Measurements from ENCODE around the gene CHCHD10.

CHCHD10 gene

DNA sequence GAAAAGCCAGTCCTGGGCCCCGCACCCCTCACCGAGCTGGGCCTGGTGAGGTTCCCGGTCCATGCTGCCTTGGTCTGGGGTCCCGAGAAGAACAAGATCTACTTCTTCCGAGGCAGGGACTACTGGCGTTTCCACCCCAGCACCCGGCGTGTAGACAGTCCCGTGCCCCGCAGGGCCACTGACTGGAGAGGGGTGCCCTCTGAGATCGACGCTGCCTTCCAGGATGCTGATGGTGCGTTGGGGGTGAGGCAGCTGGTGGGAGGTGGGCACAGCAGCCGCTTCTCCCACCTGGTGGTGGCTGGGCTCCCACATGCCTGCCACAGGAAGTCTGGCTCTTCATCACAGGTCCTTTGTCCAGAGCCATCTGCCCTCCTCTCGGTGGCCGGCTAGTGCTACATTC lies 14.5 kb upstream of the CHCHD10 start:
- no peak for DNase-seq (ENCODE audit: low spot score)
- peak overlapping the region; percentile 81 for H3K27ac ChIP-seq
- TF ChIP-seq, protein P1, sequence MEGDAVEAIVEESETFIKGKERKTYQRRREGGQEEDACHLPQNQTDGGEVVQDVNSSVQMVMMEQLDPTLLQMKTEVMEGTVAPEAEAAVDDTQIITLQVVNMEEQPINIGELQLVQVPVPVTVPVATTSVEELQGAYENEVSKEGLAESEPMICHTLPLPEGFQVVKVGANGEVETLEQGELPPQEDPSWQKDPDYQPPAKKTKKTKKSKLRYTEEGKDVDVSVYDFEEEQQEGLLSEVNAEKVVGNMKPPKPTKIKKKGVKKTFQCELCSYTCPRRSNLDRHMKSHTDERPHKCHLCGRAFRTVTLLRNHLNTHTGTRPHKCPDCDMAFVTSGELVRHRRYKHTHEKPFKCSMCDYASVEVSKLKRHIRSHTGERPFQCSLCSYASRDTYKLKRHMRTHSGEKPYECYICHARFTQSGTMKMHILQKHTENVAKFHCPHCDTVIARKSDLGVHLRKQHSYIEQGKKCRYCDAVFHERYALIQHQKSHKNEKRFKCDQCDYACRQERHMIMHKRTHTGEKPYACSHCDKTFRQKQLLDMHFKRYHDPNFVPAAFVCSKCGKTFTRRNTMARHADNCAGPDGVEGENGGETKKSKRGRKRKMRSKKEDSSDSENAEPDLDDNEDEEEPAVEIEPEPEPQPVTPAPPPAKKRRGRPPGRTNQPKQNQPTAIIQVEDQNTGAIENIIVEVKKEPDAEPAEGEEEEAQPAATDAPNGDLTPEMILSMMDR (conservative IDR thresholded peaks at IDR 0.05; ENCODE audit: low read depth) = no peak
- POLR2A ChIA-PET (ENCODE audit: low non-redundant PET) = no interaction called here
- CTCF ChIA-PET = no interaction called here

DNA sequence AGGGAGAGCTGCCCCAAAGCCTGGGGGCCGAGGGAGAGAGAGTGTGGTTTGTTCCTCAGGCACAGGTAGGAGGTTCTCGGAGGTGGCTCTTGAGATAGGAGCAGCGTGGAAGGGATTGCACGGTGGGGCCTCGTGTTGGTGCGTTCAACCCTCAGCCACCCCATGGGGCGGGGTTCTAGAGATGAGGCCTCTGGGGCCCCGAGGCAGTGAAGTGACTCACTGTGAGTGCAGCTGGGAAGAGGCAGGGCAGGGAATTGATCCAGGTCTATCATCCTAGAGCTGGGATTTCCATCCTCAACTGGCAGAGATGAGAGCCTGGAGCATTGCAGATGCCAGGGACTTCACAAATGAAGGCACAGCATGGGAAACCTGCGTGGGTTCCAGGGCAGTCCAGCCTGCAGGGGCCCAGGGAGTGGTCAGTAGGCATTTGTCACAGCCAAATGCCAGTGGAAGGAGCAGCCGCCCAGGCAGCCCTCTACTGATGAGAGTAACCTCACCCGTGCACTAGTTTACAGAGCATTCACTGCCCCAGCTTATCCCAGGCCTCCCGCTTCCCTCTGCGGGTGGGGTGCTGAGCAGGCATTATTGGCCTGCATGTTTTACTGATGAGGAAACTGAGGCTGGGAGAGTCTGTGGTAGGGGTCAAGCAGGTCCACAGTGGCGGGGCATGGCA lies 13.9 kb upstream of the CHCHD10 start:
- ChIA-PET CTCF (interaction anchor here (0.8 kb wide), 1 partner anchor 68 kb away, joined by 3 read pairs; no protein-coding TSS in a partner anchor), POLR2A (ENCODE audit: low non-redundant PET) (no interaction called here)

GRCh38 chr22:23781065-23781464 lies 13.3 kb upstream of the CHCHD10 start:
- DNase-seq (ENCODE audit: low spot score) = no peak
- TF ChIP-seq, protein P1 (conservative IDR thresholded peaks at IDR 0.05; ENCODE audit: low read depth) = no peak
- peak overlapping the region; percentile 81 for H3K27ac ChIP-seq
- POLR2A ChIA-PET (ENCODE audit: low non-redundant PET) = no interaction called here
- CTCF ChIA-PET = interaction anchor here (0.8 kb wide), 1 partner anchor 69 kb away, joined by 3 read pairs; no protein-coding TSS in a partner anchor

More for the DNA sequence above, 13.9 kb upstream of the CHCHD10 start:
- H3K27ac ChIP-seq = peak overlapping the region; percentile 81
- DNase-seq (ENCODE audit: low spot score) = peak; percentile 80
- TF ChIP-seq, protein P1 (conservative IDR thresholded peaks at IDR 0.05; ENCODE audit: low read depth) = no peak

- H3K27ac ChIP-seq = peak overlapping the region; percentile 81; the same call in 1 of the 2 replicates
- CTCF ChIA-PET = no interaction called here
- POLR2A ChIA-PET (ENCODE audit: low non-redundant PET) = no interaction called here
- TF ChIP-seq, protein P1 (conservative IDR thresholded peaks at IDR 0.05; ENCODE audit: low read depth) = no peak
- no peak for DNase-seq (ENCODE audit: low spot score)
These were observed 12.5 kb upstream of the CHCHD10 start for GRCh38 chr22:23780146-23780748.

DNA sequence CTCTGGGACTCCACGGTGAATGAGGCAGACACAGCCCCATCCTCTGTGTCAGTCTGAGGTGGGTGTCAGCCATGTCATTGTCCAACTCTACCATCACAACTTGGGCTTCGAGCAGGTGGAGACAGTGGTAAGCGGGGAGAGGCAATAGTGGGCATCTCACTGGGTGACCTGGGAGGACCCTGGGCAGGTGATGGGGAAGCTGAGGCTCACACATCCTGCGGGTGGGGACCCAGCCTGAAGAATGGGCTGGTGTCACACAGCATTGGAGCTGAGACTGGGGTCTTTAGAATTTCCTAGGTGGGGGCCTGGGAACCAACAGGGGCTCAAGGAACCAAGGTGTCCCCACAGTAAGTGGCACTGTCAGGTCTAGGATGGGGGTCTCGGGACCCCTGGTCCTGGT lies 12.0 kb upstream of the CHCHD10 start:
- CTCF ChIA-PET = no interaction called here
- DNase-seq (ENCODE audit: low spot score) = no peak
- TF ChIP-seq, protein P1 (conservative IDR thresholded peaks at IDR 0.05; ENCODE audit: low read depth) = no peak
- POLR2A ChIA-PET (ENCODE audit: low non-redundant PET) = no interaction called here
- no peak overlapping the region for H3K27ac ChIP-seq

DNA sequence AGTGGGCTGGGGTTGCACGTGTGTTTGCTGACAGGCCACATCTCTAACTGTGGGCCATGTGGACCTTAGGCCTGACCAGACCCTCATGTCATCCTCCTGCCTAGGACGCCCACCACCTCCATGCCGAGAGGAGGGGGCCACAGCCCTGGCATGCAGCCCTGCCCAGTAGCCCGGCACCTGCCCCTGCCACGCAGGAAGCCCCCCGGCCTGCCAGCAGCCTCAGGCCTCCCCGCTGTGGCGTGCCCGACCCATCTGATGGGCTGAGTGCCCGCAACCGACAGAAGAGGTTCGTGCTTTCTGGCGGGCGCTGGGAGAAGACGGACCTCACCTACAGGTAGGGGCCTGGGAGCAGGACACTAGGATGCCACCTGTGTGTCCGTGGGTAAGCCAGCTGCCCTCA lies 11.3 kb upstream of the CHCHD10 start:
- CTCF ChIA-PET = no interaction called here
- POLR2A ChIA-PET (ENCODE audit: low non-redundant PET) = no interaction called here
- no peak for DNase-seq (ENCODE audit: low spot score)
- no peak overlapping the region; the same call in 1 of the 2 replicates for H3K27ac ChIP-seq
- TF ChIP-seq, protein P1 (conservative IDR thresholded peaks at IDR 0.05; ENCODE audit: low read depth) = no peak
